Endothelial cell of umbilical vein (primary cell): Measurements from ENCODE around the gene GNG2. TPM values are rescaled to one million over a fixed set of nuclear protein-coding genes. Genes with fewer than 3 reads are reported as not detected.

Experiments
- BruUV-seq: library from RNA; stranded (reverse); fragments of 400-500 nt; replicated peaks from 2 replicates; lab custom pipeline; 2021; lab: Mats Ljungman, UMichigan
- CTCF ChIA-PET: fragments of 300-600, 350-600 bp; sonication (Branson Sonifier 250); formaldehyde crosslinking; loops from one replicate; lab custom pipeline; 2021; ENCODE audit warnings: antibody characterized with exemption, inconsistent platforms; lab: Charles Lee
- POLR2A ChIA-PET: fragments of 300-600, 350-600 bp; sonication (Branson Sonifier 250); formaldehyde crosslinking; loops from one replicate; lab custom pipeline; 2021; ENCODE audit warnings: antibody characterized with exemption, inconsistent platforms; lab: Charles Lee
- DNase-seq: peaks from one replicate; pipeline ENCODE4 v3.0.0-alpha.2; 2011; ENCODE audit warnings: low read depth, low spot score
- FAIRE-seq: peaks from 2 replicates; lab custom pipeline; 2011; peaks lifted over from hg19 to GRCh38; lab: Jason Lieb, UNC
- H2AFZ ChIP-seq: 2 replicates; pipeline ENCODE4 v1.6.0; 2012; ENCODE audit warnings: low read depth, low read length, control low read depth, inconsistent platforms
- H3K27ac ChIP-seq: 2 replicates; pipeline ENCODE4 v1.5.1; 2011; ENCODE audit warnings: low read depth, mild to moderate bottlenecking, control low read depth, low read length, moderate library complexity; ENCODE audit not compliant: insufficient read depth
- H3K27me3 ChIP-seq, 2 experiments: 2 replicates each; pipeline versions ENCODE4 v1.6.0 to v1.6.1; 2011; ENCODE audit warnings: low read length in 2 of 2, mixed read lengths in 1 of 2; ENCODE audit not compliant: control insufficient read depth in 2 of 2, insufficient read depth in 2 of 2
- H3K36me3 ChIP-seq, 2 experiments: 2 replicates in 1 of 2; 3 replicates in 1 of 2; pipeline ENCODE4 v1.5.1; 2011; ENCODE audit warnings: low read length in 2 of 2, mild to moderate bottlenecking in 1 of 2, moderate library complexity in 1 of 2; ENCODE audit not compliant: control insufficient read depth in 2 of 2, insufficient read depth in 2 of 2; ENCODE audit errors: extremely low read depth in 1 of 2
- H3K4me1 ChIP-seq: 3 replicates; pipeline ENCODE4 v1.5.1; 2011; ENCODE audit warnings: mild to moderate bottlenecking, low read length; ENCODE audit not compliant: control insufficient read depth, insufficient read depth; ENCODE audit errors: extremely low read depth
- H3K4me2 ChIP-seq: 2 replicates; pipeline ENCODE4 v1.6.1; 2011; ENCODE audit warnings: low read length, control low read depth, mixed read lengths; ENCODE audit not compliant: insufficient read depth
- H3K4me3 ChIP-seq, 3 experiments: fragments of 200-600 bp in 1 of 3; sonication (generic), shearing (Covaris generic) in 1 of 3; replicated peaks in 1 of 3; 2 replicates each; pipeline ENCODE4 v1.5.1; 2011 to 2016; ENCODE audit warnings: control low read depth in 3 of 3, low read length in 3 of 3, mild to moderate bottlenecking in 2 of 3, inconsistent platforms in 1 of 3, low read depth in 1 of 3, moderate library complexity in 1 of 3; ENCODE audit not compliant: insufficient read depth in 1 of 3
- H3K79me2 ChIP-seq: 2 replicates; pipeline ENCODE4 v1.6.0; 2012; ENCODE audit warnings: low read length, inconsistent platforms; ENCODE audit not compliant: control insufficient read depth, insufficient read depth
- H3K9ac ChIP-seq: replicated peaks from 2 replicates; pipeline ENCODE3; 2011; ENCODE audit warnings: low read length, control low read depth; ENCODE audit not compliant: insufficient read depth; ENCODE audit errors: extremely low read depth
- H3K9me1 ChIP-seq: replicated peaks from 3 replicates; pipeline ENCODE4 v1.6.0; 2011; ENCODE audit warnings: mild to moderate bottlenecking, low read length; ENCODE audit not compliant: control insufficient read depth, insufficient read depth; ENCODE audit errors: extremely low read depth
- H3K9me3 ChIP-seq: replicated peaks from 2 replicates; pipeline ENCODE4 v1.5.1; 2012; ENCODE audit warnings: low read length, inconsistent platforms; ENCODE audit not compliant: control insufficient read depth, insufficient read depth
- H4K20me1 ChIP-seq: replicated peaks from 2 replicates; pipeline ENCODE3; 2011; ENCODE audit warnings: mild to moderate bottlenecking, low read length; ENCODE audit not compliant: control insufficient read depth, insufficient read depth; ENCODE audit errors: extremely low read depth
- EZH2 ChIP-seq: IDR thresholded peaks from 2 replicates; pipeline ENCODE4 v1.6.1; 2012; ENCODE audit warnings: borderline replicate concordance, low read depth, mild to moderate bottlenecking, moderate library complexity, low read length, inconsistent platforms; ENCODE audit not compliant: severe bottlenecking
- FOS ChIP-seq: IDR thresholded peaks from 2 replicates; pipeline ENCODE4 v1.6.1; 2011; ENCODE audit warnings: mild to moderate bottlenecking, low read length, moderate library complexity, borderline replicate concordance; ENCODE audit not compliant: insufficient read depth
- GATA2 ChIP-seq: IDR thresholded peaks from 2 replicates; pipeline ENCODE4 v1.7.0; 2011; ENCODE audit warnings: low read depth, mild to moderate bottlenecking, moderate library complexity, mixed read lengths, low read length; ENCODE audit not compliant: insufficient read length, insufficient read depth
- JUN ChIP-seq: IDR thresholded peaks from 2 replicates; pipeline ENCODE4 v1.6.1; 2011; ENCODE audit warnings: borderline replicate concordance, low read depth; ENCODE audit not compliant: insufficient read length, insufficient read depth
- MYC ChIP-seq: IDR thresholded peaks from one replicate; pipeline ENCODE4 v1.6.1; 2011; ENCODE audit warnings: mild to moderate bottlenecking, low read depth, low read length
- POLR2A ChIP-seq: IDR thresholded peaks from 2 replicates; pipeline ENCODE4 v1.6.1; 2012; ENCODE audit warnings: low read depth, mild to moderate bottlenecking, control low read depth, low read length
- POLR2AphosphoS5 ChIP-seq: IDR thresholded peaks from 2 replicates; pipeline ENCODE4 v1.6.1; 2012; ENCODE audit warnings: low read depth, mild to moderate bottlenecking, control low read depth, low read length, moderate library complexity; ENCODE audit not compliant: insufficient read depth
- dilution Hi-C: fragments of 300-500 bp; cut with MboI; formaldehyde crosslinking; loops from one replicate; pipeline ENCODE4 v1.15.0; 2019; ENCODE audit warnings: low sequenced_read_pairs; ENCODE audit not compliant: extremely low pct_ligation_motif_present
- intact Hi-C: fragments of 100-400 bp; cut with micrococcal nuclease; formaldehyde crosslinking; loops from one replicate; pipeline ENCODE4 v1.10.0; 2022
- polyA plus RNA-seq, 4 experiments: library from polyadenylated mRNA; depleted of rRNA in 3 of 4; stranded (reverse) in 3 of 4; unstranded in 1 of 4; fragments of >200 nt; gene quantifications; 2 replicates each; pipeline versions ENCODE4 v1.2.1 to v1.2.3, GENCODE V29; 2011 to 2012; ENCODE audit warnings: missing spikeins in 1 of 4
- total RNA-seq: library from RNA; stranded (reverse); gene quantifications from 2 replicates; pipeline ENCODE4 v1.2.3, GENCODE V29; 2021
- TF ChIP-seq, protein P1 (sequence below): IDR thresholded peaks from 2 replicates; pipeline ENCODE4 v1.6.1; 2011; ENCODE audit not compliant: insufficient read depth, insufficient read length
- TF ChIP-seq, protein P2 (sequence below), 2 donors: IDR thresholded peaks; 1 replicate in 1 of 2; 2 replicates in 1 of 2; pipeline ENCODE4 v1.5.1; 2011; ENCODE audit warnings: low read length in 2 of 2, mild to moderate bottlenecking in 2 of 2, moderate library complexity in 2 of 2, control low read depth in 1 of 2, inconsistent platforms in 1 of 2, low read depth in 1 of 2; ENCODE audit not compliant: insufficient read depth in 1 of 2; ENCODE audit errors: extremely low read depth in 1 of 2

GNG2 gene
- total and polyA plus RNA-seq, 2 donors (not counting 3 experiments of a cell fraction or from before 2014, with no cell fraction given) = not detected

DNA sequence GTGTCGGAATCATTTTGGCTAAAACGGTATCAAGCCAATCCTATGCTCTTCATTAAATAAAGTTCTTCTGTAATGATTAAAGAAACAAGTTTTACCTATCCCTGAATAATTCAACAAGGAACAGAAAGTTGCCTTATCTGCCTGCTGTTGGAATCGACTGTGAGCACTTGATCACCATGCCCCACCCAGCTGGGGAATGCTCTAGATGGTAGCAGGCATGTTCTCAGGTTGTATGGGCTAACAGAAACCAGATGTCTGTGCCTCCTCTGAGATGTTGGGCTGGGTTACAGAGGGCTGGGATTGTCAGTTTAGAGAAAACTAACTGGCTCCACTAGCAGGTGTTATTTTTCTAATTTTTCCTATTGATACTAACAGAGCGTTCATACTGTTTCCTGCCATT is 157.8 kb downstream of the GNG2 start:
- Histone ChIP-seq H3K36me3 (no peaks in the 10 kb centered on the region), H3K9me3 (no peaks in the 10 kb centered on the region), H2AFZ (no peak overlapping the region), H3K27ac (no peak overlapping the region), H4K20me1 (no peaks in the 10 kb centered on the region), H3K4me1 (peaks cover 46% of the 10 kb centered on the region), H3K9ac (no peak overlapping the region), H3K79me2 (no peaks in the 10 kb centered on the region), H3K27me3 (peaks cover 0 to 2% of the 10 kb centered on the region in 2 experiments), H3K4me3 (no peak overlapping the region), H3K4me2 (no peak overlapping the region), H3K9me1 (no peaks in the 10 kb centered on the region)
- TF ChIP-seq POLR2AphosphoS5 (no peak), GATA2 (no peak), EZH2 (no peak), FOS (no peak), MYC (no peak), JUN (no peak), POLR2A (no peak)
- TF ChIP-seq, protein P1, sequence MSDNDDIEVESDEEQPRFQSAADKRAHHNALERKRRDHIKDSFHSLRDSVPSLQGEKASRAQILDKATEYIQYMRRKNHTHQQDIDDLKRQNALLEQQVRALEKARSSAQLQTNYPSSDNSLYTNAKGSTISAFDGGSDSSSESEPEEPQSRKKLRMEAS = no peak
- TF ChIP-seq, protein P2, sequence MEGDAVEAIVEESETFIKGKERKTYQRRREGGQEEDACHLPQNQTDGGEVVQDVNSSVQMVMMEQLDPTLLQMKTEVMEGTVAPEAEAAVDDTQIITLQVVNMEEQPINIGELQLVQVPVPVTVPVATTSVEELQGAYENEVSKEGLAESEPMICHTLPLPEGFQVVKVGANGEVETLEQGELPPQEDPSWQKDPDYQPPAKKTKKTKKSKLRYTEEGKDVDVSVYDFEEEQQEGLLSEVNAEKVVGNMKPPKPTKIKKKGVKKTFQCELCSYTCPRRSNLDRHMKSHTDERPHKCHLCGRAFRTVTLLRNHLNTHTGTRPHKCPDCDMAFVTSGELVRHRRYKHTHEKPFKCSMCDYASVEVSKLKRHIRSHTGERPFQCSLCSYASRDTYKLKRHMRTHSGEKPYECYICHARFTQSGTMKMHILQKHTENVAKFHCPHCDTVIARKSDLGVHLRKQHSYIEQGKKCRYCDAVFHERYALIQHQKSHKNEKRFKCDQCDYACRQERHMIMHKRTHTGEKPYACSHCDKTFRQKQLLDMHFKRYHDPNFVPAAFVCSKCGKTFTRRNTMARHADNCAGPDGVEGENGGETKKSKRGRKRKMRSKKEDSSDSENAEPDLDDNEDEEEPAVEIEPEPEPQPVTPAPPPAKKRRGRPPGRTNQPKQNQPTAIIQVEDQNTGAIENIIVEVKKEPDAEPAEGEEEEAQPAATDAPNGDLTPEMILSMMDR (IDR thresholded peaks at IDR 0.05; ENCODE audit: extremely low read depth in 1 of 2, insufficient read depth in 1 of 2, low read depth in 1 of 2, low read length in 2 of 2) = no peak
- intact Hi-C loops (no loop called here), dilution Hi-C loops (no loop called here)
- DNase-seq (no peak), FAIRE-seq (no peak)
- BruUV-seq = no TSS peak
- ChIA-PET CTCF (no interaction called here), POLR2A (no interaction called here)
